ENCODE measurements around the gene ATF3.

GRCh38 chr1:212629450-212630157, 21.0 kb downstream of the ATF3 start:
- TF ChIP-seq CTCF (IDR thresholded peaks at IDR 0.05 in 2 of 3, conservative IDR thresholded peaks at IDR 0.05 in 1 of 3; ENCODE audit: borderline replicate concordance in 1 of 3, insufficient read depth in 1 of 3, low read depth in 2 of 3, low read length in 2 of 3) (no peak), EZH2phosphoT487 (IDR thresholded peaks at IDR 0.05; ENCODE audit: borderline replicate concordance) (no peak), ZNF274 (IDR thresholded peaks at IDR 0.05; ENCODE audit: low read depth, low read length) (no peak), YY1 (IDR thresholded peaks at IDR 0.05; ENCODE audit: extremely low read depth, insufficient replicate concordance, low read depth, low read length) (no peak), POLR2A (IDR thresholded peaks at IDR 0.05; ENCODE audit: borderline replicate concordance, extremely low read depth, insufficient read depth, insufficient read length) (no peak), CEBPB (IDR thresholded peaks at IDR 0.05; ENCODE audit: low read depth) (no peak), CBX3 (IDR thresholded peaks at IDR 0.05; ENCODE audit: low read depth) (no peak)
